ENCODE results near the gene CNGB1. TPM values are rescaled to one million over a fixed set of nuclear protein-coding genes. Genes with fewer than 3 reads are reported as not detected.

CNGB1 gene
- total RNA-seq, 2 experiments from 2014 or later = not detected

DNA sequence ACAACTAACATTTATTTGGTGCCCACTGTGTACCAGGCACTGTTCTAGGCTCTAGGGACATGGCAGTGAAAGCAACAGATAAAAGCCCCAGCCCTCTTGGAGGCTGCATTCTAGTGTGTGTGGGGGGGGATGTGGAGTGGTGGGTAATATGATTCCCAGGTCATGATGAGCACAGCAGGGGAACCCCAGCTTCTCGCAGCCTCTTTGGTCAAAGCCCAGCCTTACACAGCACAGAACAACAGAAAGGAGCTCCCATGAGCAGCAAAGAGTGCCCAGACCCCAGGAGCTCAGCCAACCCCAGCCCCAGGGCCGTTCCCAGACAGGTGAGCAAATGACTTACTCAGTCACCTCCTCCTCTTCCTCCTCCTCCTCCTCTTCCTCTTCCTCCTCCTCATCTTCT, 21.9 kb downstream of the CNGB1 start:
- no peak overlapping the region for H3K4me3 ChIP-seq (ENCODE audit: low read length)
- Mint-ChIP-seq H3K4me3 (no peak overlapping the region), H3K36me3 (ENCODE audit: low read depth) (no peaks in the 10 kb centered on the region), H3K9me3 (no peaks in the 10 kb centered on the region), H3K27ac (no peak overlapping the region), H3K4me1 (ENCODE audit: low read depth) (no peaks in the 10 kb centered on the region), H3K27me3 (no peaks in the 10 kb centered on the region)
- intact Hi-C loops (cut with DNase I, micrococcal nuclease) = no loop called here
- H3K27ac ChIP-seq (ENCODE audit: low read depth in 1 of 2, low read length in 2 of 2) = no peak overlapping the region
- peaks cover 0 to 4% of the 10 kb centered on the region in 2 experiments for H3K27me3 ChIP-seq (ENCODE audit: control insufficient read depth in 1 of 2, insufficient read depth in 2 of 2, low read length in 2 of 2)
- no peaks in the 10 kb centered on the region for H3K4me1 ChIP-seq (ENCODE audit: insufficient read depth, low read length)
- DNase-seq = no peak
- no peak for ATAC-seq (ENCODE audit: poor library complexity)
- TF ChIP-seq, protein P1, sequence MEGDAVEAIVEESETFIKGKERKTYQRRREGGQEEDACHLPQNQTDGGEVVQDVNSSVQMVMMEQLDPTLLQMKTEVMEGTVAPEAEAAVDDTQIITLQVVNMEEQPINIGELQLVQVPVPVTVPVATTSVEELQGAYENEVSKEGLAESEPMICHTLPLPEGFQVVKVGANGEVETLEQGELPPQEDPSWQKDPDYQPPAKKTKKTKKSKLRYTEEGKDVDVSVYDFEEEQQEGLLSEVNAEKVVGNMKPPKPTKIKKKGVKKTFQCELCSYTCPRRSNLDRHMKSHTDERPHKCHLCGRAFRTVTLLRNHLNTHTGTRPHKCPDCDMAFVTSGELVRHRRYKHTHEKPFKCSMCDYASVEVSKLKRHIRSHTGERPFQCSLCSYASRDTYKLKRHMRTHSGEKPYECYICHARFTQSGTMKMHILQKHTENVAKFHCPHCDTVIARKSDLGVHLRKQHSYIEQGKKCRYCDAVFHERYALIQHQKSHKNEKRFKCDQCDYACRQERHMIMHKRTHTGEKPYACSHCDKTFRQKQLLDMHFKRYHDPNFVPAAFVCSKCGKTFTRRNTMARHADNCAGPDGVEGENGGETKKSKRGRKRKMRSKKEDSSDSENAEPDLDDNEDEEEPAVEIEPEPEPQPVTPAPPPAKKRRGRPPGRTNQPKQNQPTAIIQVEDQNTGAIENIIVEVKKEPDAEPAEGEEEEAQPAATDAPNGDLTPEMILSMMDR (IDR thresholded peaks at IDR 0.05) = no peak
- CTCF ChIA-PET = no interaction called here
- H3K36me3 ChIP-seq (ENCODE audit: insufficient read depth, low read length) = no peaks in the 10 kb centered on the region
- POLR2A ChIA-PET = no interaction called here
- H3K9me3 ChIP-seq (ENCODE audit: control insufficient read depth in 1 of 2, insufficient read depth in 1 of 2, low read length in 2 of 2) = no peaks in the 10 kb centered on the region

DNA sequence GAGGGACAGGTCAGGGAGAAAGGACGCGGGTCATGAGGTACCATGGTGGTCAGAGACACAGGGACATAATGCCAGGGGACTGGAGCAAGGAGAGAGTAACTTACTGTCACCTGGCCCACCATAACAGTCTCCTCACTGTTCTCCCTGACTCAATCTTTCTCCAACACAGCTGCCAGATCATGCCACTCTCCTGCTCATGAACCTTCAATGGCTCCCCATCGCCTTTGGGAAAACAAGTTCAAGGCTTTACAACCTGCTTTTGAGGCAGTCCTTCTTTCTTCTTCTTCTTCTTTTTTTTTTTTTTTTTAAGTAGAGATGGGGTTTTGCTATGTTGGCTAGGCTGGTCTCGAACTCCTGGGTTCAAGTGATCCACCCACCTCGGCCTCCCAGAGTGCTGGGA, 22.9 kb downstream of the CNGB1 start:
- H3K27me3 ChIP-seq (ENCODE audit: control insufficient read depth in 1 of 2, insufficient read depth in 2 of 2, low read length in 2 of 2) = peaks cover 0 to 4% of the 10 kb centered on the region in 2 experiments
- H3K4me3 ChIP-seq (ENCODE audit: low read length) = no peak overlapping the region
- Mint-ChIP-seq H3K27me3 (no peaks in the 10 kb centered on the region), H3K4me3 (no peak overlapping the region), H3K9me3 (no peaks in the 10 kb centered on the region), H3K27ac (no peak overlapping the region), H3K36me3 (ENCODE audit: low read depth) (no peaks in the 10 kb centered on the region), H3K4me1 (ENCODE audit: low read depth) (no peaks in the 10 kb centered on the region)
- no peaks in the 10 kb centered on the region for H3K36me3 ChIP-seq (ENCODE audit: insufficient read depth, low read length)
- no peak for ATAC-seq (ENCODE audit: poor library complexity)
- no peak overlapping the region for H3K27ac ChIP-seq (ENCODE audit: low read depth in 1 of 2, low read length in 2 of 2)
- no peaks in the 10 kb centered on the region for H3K4me1 ChIP-seq (ENCODE audit: insufficient read depth, low read length)
- POLR2A ChIA-PET = no interaction called here
- intact Hi-C loops (cut with DNase I, micrococcal nuclease) = no loop called here
- H3K9me3 ChIP-seq (ENCODE audit: control insufficient read depth in 1 of 2, insufficient read depth in 1 of 2, low read length in 2 of 2) = no peaks in the 10 kb centered on the region
- TF ChIP-seq, protein P1 (IDR thresholded peaks at IDR 0.05) = no peak
- no peak for DNase-seq
- CTCF ChIA-PET = no interaction called here

DNA sequence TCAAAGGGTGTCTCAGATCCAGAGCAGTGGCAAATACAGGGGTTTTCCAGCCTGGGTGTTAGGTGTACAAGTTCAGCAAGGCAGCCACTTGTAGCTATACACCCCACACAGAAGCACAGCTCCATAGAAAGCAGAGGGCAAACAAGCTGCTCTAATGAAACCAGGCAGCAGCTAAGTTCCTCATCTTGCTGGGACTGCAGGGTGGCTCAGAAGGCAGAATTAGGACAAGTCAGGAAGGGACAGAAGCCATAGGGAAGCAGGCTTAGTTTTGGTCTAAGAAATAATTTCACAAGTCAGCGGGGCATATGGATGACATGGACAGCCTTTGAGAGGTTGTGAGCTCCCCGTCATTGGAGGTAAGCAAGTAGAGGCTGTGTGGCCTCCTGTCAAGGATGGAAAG, 23.7 kb downstream of the CNGB1 start:
- H3K4me3 Mint-ChIP-seq = no peak overlapping the region
- Histone ChIP-seq H3K27ac (ENCODE audit: low read depth in 1 of 2, low read length in 2 of 2) (no peak overlapping the region), H3K4me1 (ENCODE audit: insufficient read depth, low read length) (no peaks in the 10 kb centered on the region), H3K36me3 (ENCODE audit: insufficient read depth, low read length) (no peaks in the 10 kb centered on the region), H3K9me3 (ENCODE audit: control insufficient read depth in 1 of 2, insufficient read depth in 1 of 2, low read length in 2 of 2) (no peaks in the 10 kb centered on the region), H3K4me3 (ENCODE audit: low read length) (no peak overlapping the region), H3K27me3 (ENCODE audit: control insufficient read depth in 1 of 2, insufficient read depth in 2 of 2, low read length in 2 of 2) (peaks cover 0 to 4% of the 10 kb centered on the region in 2 experiments)
- TF ChIP-seq, protein P1 (IDR thresholded peaks at IDR 0.05) = no peak
- ATAC-seq (ENCODE audit: poor library complexity) (no peak), DNase-seq (no peak)
- CTCF ChIA-PET = no interaction called here
- intact Hi-C loops (cut with DNase I, micrococcal nuclease) = no loop called here
- H3K9me3 Mint-ChIP-seq = no peaks in the 10 kb centered on the region
- no peaks in the 10 kb centered on the region for H3K36me3 Mint-ChIP-seq (ENCODE audit: low read depth)
- H3K27ac Mint-ChIP-seq = no peak overlapping the region
- H3K27me3 Mint-ChIP-seq = no peaks in the 10 kb centered on the region
- POLR2A ChIA-PET = no interaction called here
- H3K4me1 Mint-ChIP-seq (ENCODE audit: low read depth) = no peaks in the 10 kb centered on the region
